Mammary epithelial cell (primary cell): ENCODE data around the gene PANX2.

Experiments used
- CTCF ChIP-seq, 2 donors: IDR thresholded peaks in 1 of 2; conservative IDR thresholded peaks in 1 of 2; 2 replicates each; pipeline ENCODE4 v1.5.1; 2011 to 2012; ENCODE audit warnings: inconsistent platforms in 2 of 2, low read length in 2 of 2, mild to moderate bottlenecking in 2 of 2, control low read depth in 1 of 2, low read depth in 1 of 2; ENCODE audit not compliant: insufficient read depth in 1 of 2; ENCODE audit errors: extremely low read depth in 1 of 2
- EZH2 ChIP-seq: IDR thresholded peaks from 2 replicates; pipeline ENCODE4 v1.6.1; 2012; ENCODE audit warnings: low read length, inconsistent platforms, borderline replicate concordance

DNA sequence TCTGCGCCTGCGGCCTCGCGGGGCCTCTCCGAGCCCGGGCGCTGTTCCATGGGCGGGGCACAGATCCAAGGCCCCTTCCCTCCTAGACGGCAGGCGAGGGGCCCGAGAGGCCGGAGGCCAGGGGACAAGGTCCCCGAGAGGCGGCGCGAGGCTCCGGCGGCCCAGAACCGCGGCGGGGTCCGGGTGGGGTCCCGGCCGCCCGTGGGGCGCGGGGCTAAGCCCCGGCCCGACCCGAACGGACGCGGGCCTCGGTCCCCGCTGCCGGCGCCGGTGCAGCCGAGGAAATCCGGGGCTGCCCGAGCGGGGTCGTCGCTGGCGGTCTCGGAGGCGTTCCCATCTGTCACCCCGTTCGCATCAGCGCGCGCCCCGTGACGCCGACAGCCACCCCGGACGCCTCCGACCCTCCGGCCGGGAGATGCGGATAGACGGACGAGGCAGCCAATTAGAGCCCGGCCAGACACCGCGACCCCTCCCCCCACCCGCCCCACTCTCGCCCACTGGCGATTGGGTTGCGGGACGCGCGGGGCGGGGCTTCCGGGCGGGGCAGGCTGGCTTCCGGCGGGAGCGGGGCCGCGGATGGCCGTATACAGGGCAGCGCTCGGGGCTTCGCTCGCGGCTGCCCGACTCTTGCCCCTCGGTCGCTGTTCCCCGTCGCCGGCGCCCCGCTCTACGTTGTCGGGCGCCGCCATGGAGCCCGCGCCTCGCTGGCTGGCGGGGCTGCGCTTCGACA lies 30.1 kb downstream of the PANX2 start, which contains the start of gene SELENOO:
- TF ChIP-seq CTCF (conservative IDR thresholded peaks at IDR 0.05 in 1 of 2, IDR thresholded peaks at IDR 0.05 in 1 of 2; ENCODE audit: extremely low read depth in 1 of 2, insufficient read depth in 1 of 2, low read depth in 1 of 2, low read length in 2 of 2) (no peak), EZH2 (no peak)
